Astrocyte of the cerebellum (primary cell): Measurements from ENCODE around the gene ZNF808.
"Not testable (repeated sequence)": the region's sequence is repeated elsewhere in the genome, so short reads cannot be mapped to it uniquely, and the experiment has no call there.

Experiments
- DNase-seq: peaks from one replicate; pipeline ENCODE4 v3.0.0-alpha.2; 2011; ENCODE audit warnings: low read depth
- H3K4me3 ChIP-seq: 2 replicates; pipeline ENCODE4 v1.5.1; 2011; ENCODE audit warnings: mild to moderate bottlenecking, low read depth, low read length, moderate library complexity
- in situ Hi-C: cut with HindIII; loops from 2 replicates; pipeline ENCODE4 v1.10.0; 2017; ENCODE audit warnings: low sequenced_read_pairs
- TF ChIP-seq, protein P1 (sequence below): IDR thresholded peaks from 2 replicates; pipeline ENCODE4 v1.5.1; 2012; ENCODE audit warnings: low read length, low read depth, moderate library complexity, mild to moderate bottlenecking; ENCODE audit errors: missing control alignments

ZNF808 gene

DNA sequence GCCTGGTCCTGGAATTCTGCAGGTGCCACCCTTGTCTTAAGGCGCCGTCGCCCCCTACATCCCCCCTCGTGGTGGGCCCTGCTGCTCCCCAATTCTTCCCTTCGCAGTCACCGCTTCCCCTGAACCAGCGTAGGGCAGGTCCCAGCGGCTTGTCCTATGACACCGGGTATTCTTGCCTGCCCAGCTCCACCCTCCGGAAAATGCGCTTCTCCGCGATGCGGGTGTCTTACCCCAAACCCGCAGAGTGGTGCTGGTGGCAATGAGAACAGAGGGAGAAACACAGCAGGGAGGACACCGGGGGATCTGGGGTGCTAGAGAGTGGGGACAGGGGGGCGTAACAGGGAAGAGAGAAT is 9.0 kb downstream of the ZNF808 start:
- no peak for DNase-seq
- TF ChIP-seq, protein P1, sequence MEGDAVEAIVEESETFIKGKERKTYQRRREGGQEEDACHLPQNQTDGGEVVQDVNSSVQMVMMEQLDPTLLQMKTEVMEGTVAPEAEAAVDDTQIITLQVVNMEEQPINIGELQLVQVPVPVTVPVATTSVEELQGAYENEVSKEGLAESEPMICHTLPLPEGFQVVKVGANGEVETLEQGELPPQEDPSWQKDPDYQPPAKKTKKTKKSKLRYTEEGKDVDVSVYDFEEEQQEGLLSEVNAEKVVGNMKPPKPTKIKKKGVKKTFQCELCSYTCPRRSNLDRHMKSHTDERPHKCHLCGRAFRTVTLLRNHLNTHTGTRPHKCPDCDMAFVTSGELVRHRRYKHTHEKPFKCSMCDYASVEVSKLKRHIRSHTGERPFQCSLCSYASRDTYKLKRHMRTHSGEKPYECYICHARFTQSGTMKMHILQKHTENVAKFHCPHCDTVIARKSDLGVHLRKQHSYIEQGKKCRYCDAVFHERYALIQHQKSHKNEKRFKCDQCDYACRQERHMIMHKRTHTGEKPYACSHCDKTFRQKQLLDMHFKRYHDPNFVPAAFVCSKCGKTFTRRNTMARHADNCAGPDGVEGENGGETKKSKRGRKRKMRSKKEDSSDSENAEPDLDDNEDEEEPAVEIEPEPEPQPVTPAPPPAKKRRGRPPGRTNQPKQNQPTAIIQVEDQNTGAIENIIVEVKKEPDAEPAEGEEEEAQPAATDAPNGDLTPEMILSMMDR: no peak

DNA sequence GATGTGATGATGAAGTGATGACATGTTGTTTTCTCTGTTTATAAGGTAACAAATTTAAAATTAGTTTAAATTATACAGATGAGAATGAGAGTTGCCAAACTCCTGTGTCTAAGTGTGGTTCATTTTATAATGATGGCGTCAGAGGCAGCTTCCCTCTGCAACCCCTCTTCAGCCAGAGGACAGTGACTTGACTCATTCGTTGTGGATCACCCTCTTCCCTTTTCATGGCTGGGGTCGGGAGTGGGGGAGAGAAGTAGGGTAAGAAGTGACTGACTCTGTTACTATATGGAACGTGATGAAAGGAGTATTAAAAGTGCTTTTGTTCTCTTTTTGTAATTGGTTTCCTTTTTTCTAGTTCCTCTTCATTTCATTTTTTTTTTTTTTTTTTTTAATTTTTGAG is 11.3 kb downstream of the ZNF808 start:
- DNase-seq, in situ Hi-C loops, H3K4me3 ChIP-seq: not testable (repeated sequence)

More for the DNA sequence above, 9.0 kb downstream of the ZNF808 start:
- peak overlapping the region; percentile 58 for H3K4me3 ChIP-seq
- in situ Hi-C loops: no loop called here

DNA sequence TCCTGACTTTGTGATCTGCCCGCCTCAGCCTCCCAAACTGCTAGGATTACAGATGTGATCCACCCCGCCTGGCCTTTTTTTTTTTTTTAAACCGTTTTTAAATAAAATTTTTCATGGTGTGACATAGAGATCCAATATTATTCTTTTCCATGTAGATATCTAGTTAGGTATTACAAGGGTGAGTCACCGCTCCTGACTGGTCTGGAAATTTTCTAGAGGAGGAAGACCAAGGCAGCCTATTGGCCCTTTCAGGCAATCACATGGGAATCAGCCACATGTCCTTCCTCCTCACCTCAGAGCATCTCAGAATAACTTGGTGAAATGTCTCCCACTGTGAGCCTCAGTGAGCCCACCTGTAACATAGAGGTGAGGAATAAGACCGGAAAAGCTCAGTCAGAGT is 13.7 kb downstream of the ZNF808 start:
- H3K4me3 ChIP-seq, DNase-seq, in situ Hi-C loops: not testable (repeated sequence)

DNA sequence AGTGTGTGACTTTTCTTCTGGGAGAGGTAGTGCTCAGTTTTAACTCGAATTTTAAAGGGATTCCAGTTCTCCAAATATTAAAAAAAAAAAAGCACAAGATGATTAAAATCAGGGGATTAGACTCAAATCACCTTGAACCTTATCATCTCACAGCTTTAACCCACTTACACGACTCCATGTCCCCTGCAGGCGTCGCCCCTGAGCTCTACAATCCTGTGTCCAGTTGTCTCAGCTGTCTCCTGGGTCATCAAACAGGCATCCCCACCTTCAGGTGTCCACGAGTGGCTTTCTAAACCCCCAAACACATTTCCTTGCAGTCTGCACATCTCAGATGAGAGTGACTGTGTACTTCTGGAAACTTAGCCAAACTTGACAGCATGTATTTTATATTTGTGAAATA is 14.1 kb downstream of the ZNF808 start:
- no peak for DNase-seq
- TF ChIP-seq, protein P1: no peak
- in situ Hi-C loops: no loop called here
- no peak overlapping the region for H3K4me3 ChIP-seq

DNA sequence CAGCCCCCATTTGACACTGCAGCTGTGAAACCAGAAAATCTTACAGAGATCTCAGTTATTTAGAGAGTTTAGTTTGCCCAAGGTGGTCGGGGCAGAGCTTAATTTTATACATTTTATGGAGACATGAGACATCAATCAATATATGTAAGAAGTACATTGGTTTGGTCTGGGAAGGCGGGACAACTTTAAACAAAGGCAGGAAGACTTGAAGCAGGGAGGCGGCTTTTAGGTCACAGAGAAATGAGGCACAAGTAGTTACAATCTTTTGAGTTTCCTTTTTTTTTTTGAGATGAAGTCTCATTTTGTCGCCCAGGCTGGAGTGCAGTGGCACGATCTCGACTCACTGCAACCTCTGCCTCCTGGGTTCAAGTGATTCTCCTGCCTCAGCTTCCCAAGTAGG is 15.1 kb downstream of the ZNF808 start:
- DNase-seq, in situ Hi-C loops, H3K4me3 ChIP-seq: not testable (repeated sequence)

DNA sequence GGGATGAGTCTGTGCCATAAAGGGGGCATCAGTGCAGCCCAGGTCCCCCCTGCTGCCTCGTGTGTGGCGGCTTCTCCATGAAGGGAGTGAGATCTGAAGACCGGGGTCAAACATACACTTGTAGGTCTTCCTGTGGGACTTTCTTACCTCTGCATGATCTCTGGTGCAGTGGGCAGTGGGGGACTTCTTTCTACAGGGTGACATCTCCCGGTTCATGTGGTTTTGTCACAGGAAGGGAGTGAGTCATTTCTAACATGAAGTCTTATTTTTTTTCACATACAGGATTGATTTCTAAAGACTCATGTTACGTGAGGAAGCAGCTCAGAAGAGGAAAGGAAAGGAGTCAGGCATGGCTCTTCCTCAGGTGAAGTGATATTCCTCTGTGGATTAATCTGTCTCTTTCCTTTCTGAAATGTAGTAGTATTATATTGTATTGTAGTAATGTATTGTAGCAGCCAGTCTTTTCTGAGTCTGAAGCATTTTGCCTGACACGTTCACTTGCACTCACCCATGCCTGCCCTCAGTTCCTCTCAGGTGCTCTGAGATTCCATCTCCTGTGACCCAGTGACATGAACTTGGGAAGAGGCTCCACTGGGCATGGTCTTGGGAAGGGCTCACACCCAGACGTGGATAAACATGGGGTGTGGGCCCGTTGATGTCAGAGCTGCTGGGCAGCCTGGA is 15.7 kb downstream of the ZNF808 start:
- H3K4me3 ChIP-seq: no peak overlapping the region
- TF ChIP-seq, protein P1: no peak
- no peak for DNase-seq
- in situ Hi-C loops: no loop called here

DNA sequence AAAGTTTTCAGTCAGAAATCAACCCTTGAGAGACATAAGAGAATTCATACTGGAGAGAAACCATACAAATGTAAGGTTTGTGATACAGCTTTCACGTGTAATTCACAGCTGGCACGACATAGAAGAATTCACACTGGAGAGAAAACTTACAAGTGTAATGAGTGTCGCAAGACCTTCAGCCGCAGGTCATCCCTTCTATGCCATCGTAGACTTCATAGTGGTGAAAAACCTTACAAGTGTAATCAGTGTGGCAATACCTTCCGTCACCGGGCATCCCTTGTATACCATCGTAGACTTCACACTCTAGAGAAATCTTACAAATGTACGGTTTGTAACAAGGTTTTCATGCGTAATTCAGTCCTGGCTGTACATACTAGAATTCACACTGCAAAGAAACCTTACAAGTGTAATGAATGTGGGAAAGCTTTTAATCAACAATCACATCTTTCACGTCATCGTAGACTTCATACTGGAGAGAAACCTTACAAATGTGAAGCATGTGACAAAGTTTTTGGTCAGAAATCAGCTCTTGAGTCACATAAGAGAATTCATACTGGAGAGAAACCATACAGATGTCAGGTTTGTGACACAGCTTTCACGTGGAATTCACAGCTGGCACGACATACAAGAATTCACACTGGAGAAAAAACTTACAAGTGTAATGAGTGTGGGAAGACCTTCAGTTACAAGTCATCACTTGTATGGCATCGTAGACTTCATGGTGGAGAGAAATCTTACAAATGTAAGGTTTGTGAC is 26.9 kb downstream of the ZNF808 start:
- TF ChIP-seq, protein P1: no peak
- DNase-seq: no peak
- H3K4me3 ChIP-seq: no peak overlapping the region
- in situ Hi-C loops: no loop called here

DNA sequence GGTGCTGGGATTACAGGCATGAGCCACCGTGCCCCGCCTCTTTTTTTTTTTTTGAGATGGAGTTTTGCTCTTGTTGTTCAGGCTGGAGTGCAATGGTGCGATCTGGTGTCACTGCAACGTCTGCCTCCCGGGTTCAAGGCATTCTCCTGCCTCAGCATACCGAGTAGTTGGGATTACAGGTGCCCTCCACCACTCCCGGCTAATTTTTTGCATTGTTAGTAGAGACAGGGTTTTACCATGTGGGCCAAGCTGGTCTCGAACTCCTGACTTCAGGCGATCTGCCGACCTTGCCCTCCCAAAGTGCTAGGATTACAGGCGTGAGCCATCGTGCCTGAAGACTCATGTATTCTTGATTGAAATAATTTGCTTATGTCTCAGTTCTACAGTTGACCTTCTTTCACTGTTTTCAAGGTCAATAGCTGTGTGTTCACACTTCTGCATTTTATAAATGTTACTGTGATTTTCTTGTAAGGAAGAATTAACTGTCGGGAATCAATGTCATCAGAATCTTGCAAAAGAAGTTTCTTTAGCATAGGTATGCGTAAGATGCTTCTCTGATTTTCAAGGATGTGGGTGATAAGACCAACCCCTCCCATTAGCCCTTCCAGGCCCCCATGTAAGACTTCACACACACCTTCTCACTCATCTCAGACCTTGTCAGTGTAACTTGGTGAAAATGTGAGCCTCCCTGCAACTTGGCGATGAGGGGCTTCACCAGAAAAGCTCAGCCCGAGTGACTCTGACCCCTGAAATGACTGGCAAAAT is 29.9 kb downstream of the ZNF808 start:
- in situ Hi-C loops: no loop called here
- no peak for DNase-seq
- H3K4me3 ChIP-seq: no peak overlapping the region

DNA sequence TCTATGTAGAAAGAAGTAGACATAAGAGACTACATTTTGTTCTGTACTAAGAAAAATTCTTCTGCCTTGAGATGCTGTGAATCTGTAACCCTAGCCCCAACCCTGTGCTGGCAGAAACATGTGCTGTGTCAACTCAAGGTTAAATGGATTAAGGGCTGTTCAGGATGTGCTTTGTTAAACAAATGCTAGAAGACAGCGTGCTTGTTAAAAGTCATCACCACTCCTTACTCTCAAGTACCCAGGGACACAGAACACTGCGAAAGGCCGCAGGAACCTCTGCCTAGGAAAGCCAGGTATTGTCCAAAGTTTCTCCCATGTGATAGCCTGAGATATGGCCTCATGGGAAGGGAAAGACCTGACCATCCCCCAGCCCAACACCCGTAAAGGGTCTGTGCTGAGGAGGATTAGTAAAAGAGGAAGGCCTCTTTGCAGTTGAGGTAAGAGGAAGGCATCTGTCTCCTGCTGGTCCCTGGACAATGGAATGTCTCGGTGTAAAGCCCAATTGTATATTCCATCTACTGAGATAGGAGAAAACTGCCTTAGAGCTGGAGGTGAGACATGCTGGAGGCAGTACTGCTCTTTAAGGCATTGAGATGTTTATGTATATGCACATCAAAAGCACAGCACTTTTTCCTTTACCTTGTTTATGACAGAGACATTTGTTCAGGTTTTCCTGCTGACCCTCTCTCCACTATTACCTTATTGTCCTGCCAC is 31.4 kb downstream of the ZNF808 start:
- DNase-seq, in situ Hi-C loops, H3K4me3 ChIP-seq: not testable (repeated sequence)

More for the DNA sequence above, 29.9 kb downstream of the ZNF808 start:
- TF ChIP-seq, protein P1: no peak

DNA sequence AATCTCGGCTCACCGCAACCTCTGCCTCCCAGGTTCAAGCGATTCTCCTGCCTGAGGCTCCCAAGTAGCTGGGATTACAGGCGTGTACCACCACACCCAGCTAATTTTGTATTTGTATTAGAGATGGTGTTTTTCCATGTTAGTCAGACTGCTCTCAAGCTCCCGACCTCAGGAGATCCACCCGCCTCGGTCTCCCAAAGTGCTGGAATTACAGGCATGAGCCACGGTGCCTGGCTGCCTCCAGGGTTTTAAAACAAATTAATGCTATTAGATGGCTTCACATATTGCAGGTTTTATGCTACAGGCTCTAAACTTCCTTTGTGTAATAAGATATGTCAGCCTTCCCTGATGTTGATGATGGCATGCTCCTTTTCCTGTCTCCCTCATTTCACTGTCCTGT is 34.1 kb downstream of the ZNF808 start:
- in situ Hi-C loops, DNase-seq, H3K4me3 ChIP-seq: not testable (repeated sequence)
